ENCODE data around the gene LHX1. TPM values are rescaled to one million over a fixed set of nuclear protein-coding genes. Genes with fewer than 3 reads are reported as not detected.

The LHX1 gene
- polyA plus RNA-seq, 1 of the 3 experiments (the other 2 are of a cell fraction) = not detected

- peaks cover 0 to 16% of the 10 kb centered on the region in 2 experiments; a peak in 2 of 4 replicates for H3K4me1 ChIP-seq (ENCODE audit: control insufficient read depth in 1 of 2, insufficient read depth in 2 of 2, low read depth in 1 of 2, low read length in 1 of 2)
- H3K9me2 ChIP-seq = no peaks in the 10 kb centered on the region
- POLR2A ChIA-PET = interaction anchor here (0.6 kb wide), 1 partner anchor 148 kb away, joined by 3 read pairs; no protein-coding TSS in a partner anchor
- peaks cover 43% of the 10 kb centered on the region for H3K27me3 ChIP-seq (ENCODE audit: insufficient read depth)
- no peaks in the 10 kb centered on the region for H3K9me3 ChIP-seq
- peak; percentile 99 for DNase-seq
- peaks cover 8% of the 10 kb centered on the region for H3F3A ChIP-seq (replicated peaks; ENCODE audit: insufficient read depth)
- CTCF ChIA-PET = interaction anchor here (0.6 to 1.8 kb wide), 13 partner anchors 15 to 323 kb away, joined by 3 to 8 read pairs (median 3); no protein-coding TSS in a partner anchor
- peak within 1 kb of the TSS; percentile 82 for H3K27ac ChIP-seq (ENCODE audit: low read depth in 2 of 2, low read length in 1 of 2)
- H3K9ac ChIP-seq = peak within 1 kb of the TSS; percentile 86
- peak within 1 kb of the TSS; percentile 70 to 91 for H3K4me3 ChIP-seq (ENCODE audit: low read depth in 2 of 2, low read length in 1 of 2)
- peaks cover 13% of the 10 kb centered on the region for H4K20me1 ChIP-seq (ENCODE audit: insufficient read depth)
- peak within 1 kb of the TSS; percentile 94 for H3K4me2 ChIP-seq
- WGBS (ENCODE audit: low lambda C conversion rate) = 1% methylated on average over 29 of the region's 90 CpGs
- peaks cover 29 to 33% of the 10 kb centered on the region in 2 experiments for H3K36me3 ChIP-seq (replicated peaks in 1 of 2; ENCODE audit: control insufficient read depth in 1 of 2, insufficient read depth in 2 of 2, low read length in 1 of 2)
- H3K79me2 ChIP-seq (ENCODE audit: insufficient read depth) = peaks cover 32% of the 10 kb centered on the region
- peak within 1 kb of the TSS; percentile 98 for H2AFZ ChIP-seq (ENCODE audit: low read depth)
- TF ChIP-seq USF2 (IDR thresholded peaks at IDR 0.05; ENCODE audit: borderline replicate concordance, low read depth, low read length) = peak; percentile 76
- TF ChIP-seq ELF1 (IDR thresholded peaks at IDR 0.05) = peak; percentile 99
- TF ChIP-seq RCOR1 (IDR thresholded peaks at IDR 0.05; ENCODE audit: low read length) = no peak
- no peak for TF ChIP-seq FOXM1 (IDR thresholded peaks at IDR 0.05; ENCODE audit: low read depth)
- 0 out of 2 replicates have a peak, but pooled peaks have one; percentile 2 for TF ChIP-seq GATA2 (CRISPR knock-in tag; IDR thresholded peaks at IDR 0.05)
- TF ChIP-seq TAF1 (IDR thresholded peaks at IDR 0.05; ENCODE audit: borderline replicate concordance, low read depth, low read length) = peak; percentile 83
- no peak for TF ChIP-seq RFX5 (IDR thresholded peaks at IDR 0.05; ENCODE audit: low read length)
- peak; percentile 81 for TF ChIP-seq POLR2AphosphoS5 (IDR thresholded peaks at IDR 0.05; ENCODE audit: low read depth, low read length)
- no peak for TF ChIP-seq FOSL2 (IDR thresholded peaks at IDR 0.05; ENCODE audit: borderline replicate concordance, low read depth)
- peak; percentile 86 for TF ChIP-seq MXI1 (IDR thresholded peaks at IDR 0.05; ENCODE audit: low read depth, low read length)
- no peak; the same call in 1 of the 2 replicates for TF ChIP-seq REST (IDR thresholded peaks at IDR 0.05; ENCODE audit: low read depth, low read length)
- peak; percentile 70; the same call in 1 of the 2 replicates for TF ChIP-seq SIN3A (IDR thresholded peaks at IDR 0.05; ENCODE audit: borderline replicate concordance, low read depth, low read length)
- TF ChIP-seq NFIC (IDR thresholded peaks at IDR 0.05; ENCODE audit: borderline replicate concordance) = no peak
- no peak for TF ChIP-seq CTCF (IDR thresholded peaks at IDR 0.05)
- no peak for TF ChIP-seq PBX3 (IDR thresholded peaks at IDR 0.05)
- no peak for TF ChIP-seq TCF12 (IDR thresholded peaks at IDR 0.05)
- TF ChIP-seq MAX (IDR thresholded peaks at IDR 0.05; ENCODE audit: low read depth) = peak; percentile 99
- no peak for TF ChIP-seq SMC3 (IDR thresholded peaks at IDR 0.05; ENCODE audit: low read depth, low read length)
- no peak for TF ChIP-seq IRF3 (IDR thresholded peaks at IDR 0.05; ENCODE audit: low read depth, low read length)
- peak; percentile 66 for TF ChIP-seq GABPA (IDR thresholded peaks at IDR 0.05; ENCODE audit: low read depth)
- no peak for TF ChIP-seq RXRA (IDR thresholded peaks at IDR 0.05; ENCODE audit: borderline replicate concordance, low read depth)
- 0 out of 2 replicates have a peak, but pooled peaks have one; percentile 33 for TF ChIP-seq FOXJ3 (CRISPR knock-in tag; IDR thresholded peaks at IDR 0.05)
- TF ChIP-seq USF1 (IDR thresholded peaks at IDR 0.05; ENCODE audit: borderline replicate concordance, low read depth) = peak; percentile 97
Observed at GRCh38 chr17:36948717-36949460, 11.6 kb downstream of the LHX1 start, which contains the start of gene AATF. Gene AATF (plus strand): TSS chr17:36948954. CDS start chr17:36949126, 172 bp downstream.
